HEK293 (cell line): ENCODE results near the gene NPW.

Source experiments
- GLI2 ChIP-seq: fragments of 450-650 bp; formaldehyde crosslinking; IDR thresholded peaks from 2 replicates; pipeline ENCODE4; 2017; ENCODE audit warnings: missing biosample characterization, missing genetic modification characterization, low read depth, borderline replicate concordance
- GLIS2 ChIP-seq: fragments of 450-650 bp; formaldehyde crosslinking; IDR thresholded peaks from 2 replicates; pipeline ENCODE4 v1.5.1; 2016; ENCODE audit warnings: missing biosample characterization, missing genetic modification characterization
- MEIS1 ChIP-seq: sonication (generic); formaldehyde crosslinking; IDR thresholded peaks from 2 replicates; pipeline ENCODE4 v1.8.1; 2022; ENCODE audit warnings: missing genetic modification reagents, mild to moderate bottlenecking, borderline replicate concordance
- PRDM1 ChIP-seq: fragments of 450-650 bp; formaldehyde crosslinking; IDR thresholded peaks from 2 replicates; pipeline ENCODE4; 2016; ENCODE audit warnings: missing biosample characterization, missing genetic modification characterization
- SCRT2 ChIP-seq: fragments of 450-650 bp; formaldehyde crosslinking; IDR thresholded peaks from 2 replicates; pipeline ENCODE4 v1.5.1; 2016; ENCODE audit warnings: missing biosample characterization, missing genetic modification characterization
- ZBTB17 ChIP-seq: fragments of 450-650 bp; formaldehyde crosslinking; IDR thresholded peaks from 2 replicates; pipeline ENCODE4 v1.5.1; 2016; ENCODE audit warnings: missing biosample characterization, missing genetic modification characterization
- ZBTB44 ChIP-seq: fragments of 450-650 bp; IDR thresholded peaks from 2 replicates; pipeline ENCODE4 v1.5.1; 2018; ENCODE audit warnings: missing biosample characterization, mild to moderate bottlenecking, missing genetic modification characterization
- ZNF121 ChIP-seq: fragments of 450-650 bp; formaldehyde crosslinking; IDR thresholded peaks from 2 replicates; pipeline ENCODE4 v1.5.1; 2016; ENCODE audit warnings: missing biosample characterization, missing genetic modification characterization
- ZNF175 ChIP-seq: fragments of 450-650 bp; formaldehyde crosslinking; IDR thresholded peaks from 2 replicates; pipeline ENCODE4 v1.5.1; 2016; ENCODE audit warnings: missing biosample characterization, missing genetic modification characterization
- ZNF221 ChIP-seq: fragments of 450-650 bp; formaldehyde crosslinking; IDR thresholded peaks from 2 replicates; pipeline ENCODE4 v1.5.1; 2017; ENCODE audit warnings: missing biosample characterization, missing genetic modification characterization, borderline replicate concordance
- ZNF280D ChIP-seq: fragments of 450-650 bp; formaldehyde crosslinking; IDR thresholded peaks from 2 replicates; pipeline ENCODE4 v1.5.1; 2016; ENCODE audit warnings: missing biosample characterization, missing genetic modification characterization
- ZNF341 ChIP-seq: fragments of 450-650 bp; formaldehyde crosslinking; IDR thresholded peaks from 2 replicates; pipeline ENCODE4; 2016; ENCODE audit warnings: low read depth, missing biosample characterization, missing genetic modification characterization
- ZNF354C ChIP-seq: fragments of 450-650 bp; formaldehyde crosslinking; IDR thresholded peaks from 2 replicates; pipeline ENCODE4 v1.5.1; 2016; ENCODE audit warnings: missing biosample characterization, missing genetic modification characterization, low read depth, borderline replicate concordance
- ZNF394 ChIP-seq: fragments of 450-650 bp; formaldehyde crosslinking; IDR thresholded peaks from 2 replicates; pipeline ENCODE4 v1.5.1; 2016; ENCODE audit warnings: missing biosample characterization, missing genetic modification characterization, mild to moderate bottlenecking, moderate library complexity, borderline replicate concordance
- ZNF501 ChIP-seq: fragments of 450-650 bp; formaldehyde crosslinking; IDR thresholded peaks from 2 replicates; pipeline ENCODE4 v1.5.1; 2016; ENCODE audit warnings: missing biosample characterization, missing genetic modification characterization
- ZNF510 ChIP-seq: fragments of 450-650 bp; formaldehyde crosslinking; IDR thresholded peaks from 2 replicates; pipeline ENCODE4 v1.5.1; 2018; ENCODE audit warnings: mild to moderate bottlenecking, missing genetic modification characterization, missing biosample characterization; ENCODE audit not compliant: insufficient replicate concordance
- ZNF624 ChIP-seq: fragments of 450-650 bp; formaldehyde crosslinking; IDR thresholded peaks from 2 replicates; pipeline ENCODE4 v1.5.1; 2017; ENCODE audit warnings: missing biosample characterization, missing genetic modification characterization
- ZNF654 ChIP-seq: fragments of 450-650 bp; formaldehyde crosslinking; IDR thresholded peaks from 2 replicates; pipeline ENCODE4 v1.5.1; 2016; ENCODE audit warnings: low read depth, missing biosample characterization, missing genetic modification characterization
- ZNF747 ChIP-seq: fragments of 450-650 bp; formaldehyde crosslinking; IDR thresholded peaks from 2 replicates; pipeline ENCODE4 v1.5.1; 2016; ENCODE audit warnings: missing biosample characterization, missing genetic modification characterization
- ZNF792 ChIP-seq: fragments of 450-650 bp; formaldehyde crosslinking; IDR thresholded peaks from 2 replicates; pipeline ENCODE4 v1.5.1; 2016; ENCODE audit warnings: missing biosample characterization, missing genetic modification characterization
- ZNF837 ChIP-seq: fragments of 450-650 bp; formaldehyde crosslinking; IDR thresholded peaks from 2 replicates; pipeline ENCODE4 v1.5.1; 2016; ENCODE audit warnings: missing biosample characterization, missing genetic modification characterization
- TF ChIP-seq, protein P1 (sequence below): fragments of 450-650 bp; IDR thresholded peaks from 2 replicates; pipeline ENCODE4 v1.5.1; 2018; ENCODE audit warnings: missing biosample characterization, missing genetic modification characterization
- TF ChIP-seq, protein P2 (sequence below): fragments of 450-650 bp; formaldehyde crosslinking; IDR thresholded peaks from 2 replicates; pipeline ENCODE4 v1.5.1; 2017; ENCODE audit warnings: missing biosample characterization, missing genetic modification characterization
- TF ChIP-seq, protein P3 (sequence below): fragments of 450-650 bp; formaldehyde crosslinking; conservative IDR thresholded peaks from 2 replicates; pipeline ENCODE4 v1.5.1; 2016; ENCODE audit warnings: low read depth, missing biosample characterization, missing genetic modification characterization

Gene NPW

GRCh38 chr16:2027024-2028010, 7.7 kb downstream of the NPW start (continued):
- TF ChIP-seq ZNF654 (tag by site-specific recombination) = no peak
- TF ChIP-seq PRDM1 (tag by site-specific recombination) = no peak
- TF ChIP-seq ZNF175 (tag by site-specific recombination) = no peak
- TF ChIP-seq, protein P1, sequence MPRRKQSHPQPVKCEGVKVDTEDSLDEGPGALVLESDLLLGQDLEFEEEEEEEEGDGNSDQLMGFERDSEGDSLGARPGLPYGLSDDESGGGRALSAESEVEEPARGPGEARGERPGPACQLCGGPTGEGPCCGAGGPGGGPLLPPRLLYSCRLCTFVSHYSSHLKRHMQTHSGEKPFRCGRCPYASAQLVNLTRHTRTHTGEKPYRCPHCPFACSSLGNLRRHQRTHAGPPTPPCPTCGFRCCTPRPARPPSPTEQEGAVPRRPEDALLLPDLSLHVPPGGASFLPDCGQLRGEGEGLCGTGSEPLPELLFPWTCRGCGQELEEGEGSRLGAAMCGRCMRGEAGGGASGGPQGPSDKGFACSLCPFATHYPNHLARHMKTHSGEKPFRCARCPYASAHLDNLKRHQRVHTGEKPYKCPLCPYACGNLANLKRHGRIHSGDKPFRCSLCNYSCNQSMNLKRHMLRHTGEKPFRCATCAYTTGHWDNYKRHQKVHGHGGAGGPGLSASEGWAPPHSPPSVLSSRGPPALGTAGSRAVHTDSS = no peak
- peak; percentile 77 for TF ChIP-seq ZBTB17 (tag by site-specific recombination)
- no peak for TF ChIP-seq ZNF510 (tag by site-specific recombination)
- no peak for TF ChIP-seq ZNF221 (tag by site-specific recombination)
- TF ChIP-seq ZNF501 (tag by site-specific recombination) = no peak
- TF ChIP-seq ZNF624 (tag by site-specific recombination) = no peak
- no peak for TF ChIP-seq ZNF280D (tag by site-specific recombination)
- no peak for TF ChIP-seq ZBTB44
- no peak for TF ChIP-seq ZNF341 (tag by site-specific recombination)
- TF ChIP-seq, protein P2, sequence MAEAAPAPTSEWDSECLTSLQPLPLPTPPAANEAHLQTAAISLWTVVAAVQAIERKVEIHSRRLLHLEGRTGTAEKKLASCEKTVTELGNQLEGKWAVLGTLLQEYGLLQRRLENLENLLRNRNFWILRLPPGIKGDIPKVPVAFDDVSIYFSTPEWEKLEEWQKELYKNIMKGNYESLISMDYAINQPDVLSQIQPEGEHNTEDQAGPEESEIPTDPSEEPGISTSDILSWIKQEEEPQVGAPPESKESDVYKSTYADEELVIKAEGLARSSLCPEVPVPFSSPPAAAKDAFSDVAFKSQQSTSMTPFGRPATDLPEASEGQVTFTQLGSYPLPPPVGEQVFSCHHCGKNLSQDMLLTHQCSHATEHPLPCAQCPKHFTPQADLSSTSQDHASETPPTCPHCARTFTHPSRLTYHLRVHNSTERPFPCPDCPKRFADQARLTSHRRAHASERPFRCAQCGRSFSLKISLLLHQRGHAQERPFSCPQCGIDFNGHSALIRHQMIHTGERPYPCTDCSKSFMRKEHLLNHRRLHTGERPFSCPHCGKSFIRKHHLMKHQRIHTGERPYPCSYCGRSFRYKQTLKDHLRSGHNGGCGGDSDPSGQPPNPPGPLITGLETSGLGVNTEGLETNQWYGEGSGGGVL = no peak
- TF ChIP-seq, protein P3, sequence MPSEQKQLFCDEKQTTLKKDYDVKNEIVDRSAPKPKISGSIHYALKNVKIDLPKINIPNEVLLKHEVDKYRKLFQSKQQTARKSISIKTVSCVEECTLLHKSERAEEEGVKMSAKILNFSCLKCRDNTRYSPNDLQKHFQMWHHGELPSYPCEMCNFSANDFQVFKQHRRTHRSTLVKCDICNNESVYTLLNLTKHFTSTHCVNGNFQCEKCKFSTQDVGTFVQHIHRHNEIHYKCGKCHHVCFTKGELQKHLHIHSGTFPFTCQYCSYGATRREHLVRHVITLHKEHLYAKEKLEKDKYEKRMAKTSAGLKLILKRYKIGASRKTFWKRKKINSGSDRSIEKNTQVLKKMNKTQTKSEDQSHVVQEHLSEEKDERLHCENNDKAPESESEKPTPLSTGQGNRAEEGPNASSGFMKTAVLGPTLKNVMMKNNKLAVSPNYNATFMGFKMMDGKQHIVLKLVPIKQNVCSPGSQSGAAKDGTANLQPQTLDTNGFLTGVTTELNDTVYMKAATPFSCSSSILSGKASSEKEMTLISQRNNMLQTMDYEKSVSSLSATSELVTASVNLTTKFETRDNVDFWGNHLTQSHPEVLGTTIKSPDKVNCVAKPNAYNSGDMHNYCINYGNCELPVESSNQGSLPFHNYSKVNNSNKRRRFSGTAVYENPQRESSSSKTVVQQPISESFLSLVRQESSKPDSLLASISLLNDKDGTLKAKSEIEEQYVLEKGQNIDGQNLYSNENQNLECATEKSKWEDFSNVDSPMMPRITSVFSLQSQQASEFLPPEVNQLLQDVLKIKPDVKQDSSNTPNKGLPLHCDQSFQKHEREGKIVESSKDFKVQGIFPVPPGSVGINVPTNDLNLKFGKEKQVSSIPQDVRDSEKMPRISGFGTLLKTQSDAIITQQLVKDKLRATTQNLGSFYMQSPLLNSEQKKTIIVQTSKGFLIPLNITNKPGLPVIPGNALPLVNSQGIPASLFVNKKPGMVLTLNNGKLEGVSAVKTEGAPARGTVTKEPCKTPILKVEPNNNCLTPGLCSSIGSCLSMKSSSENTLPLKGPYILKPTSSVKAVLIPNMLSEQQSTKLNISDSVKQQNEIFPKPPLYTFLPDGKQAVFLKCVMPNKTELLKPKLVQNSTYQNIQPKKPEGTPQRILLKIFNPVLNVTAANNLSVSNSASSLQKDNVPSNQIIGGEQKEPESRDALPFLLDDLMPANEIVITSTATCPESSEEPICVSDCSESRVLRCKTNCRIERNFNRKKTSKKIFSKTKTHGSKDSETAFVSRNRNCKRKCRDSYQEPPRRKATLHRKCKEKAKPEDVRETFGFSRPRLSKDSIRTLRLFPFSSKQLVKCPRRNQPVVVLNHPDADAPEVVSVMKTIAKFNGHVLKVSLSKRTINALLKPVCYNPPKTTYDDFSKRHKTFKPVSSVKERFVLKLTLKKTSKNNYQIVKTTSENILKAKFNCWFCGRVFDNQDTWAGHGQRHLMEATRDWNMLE (tag by site-specific recombination) = no peak
- TF ChIP-seq ZNF792 (tag by site-specific recombination) = peak; percentile 82; the same call in 1 of the 2 replicates
- no peak for TF ChIP-seq ZNF354C (tag by site-specific recombination)
- no peak for TF ChIP-seq ZNF394 (tag by site-specific recombination)
- TF ChIP-seq ZNF747 = no peak
- TF ChIP-seq MEIS1 (CRISPR knock-in tag) = no peak
- no peak for TF ChIP-seq SCRT2 (tag by site-specific recombination)
- TF ChIP-seq GLIS2 = no peak
- no peak for TF ChIP-seq GLI2 (tag by site-specific recombination)
- 0 out of 2 replicates have a peak, but pooled peaks have one; percentile 58 for TF ChIP-seq ZNF121 (tag by site-specific recombination)
- no peak for TF ChIP-seq ZNF837 (tag by site-specific recombination)
